H9 (cell line): ENCODE data around the gene C1QTNF9. TPM values are rescaled to one million over a fixed set of nuclear protein-coding genes. Genes with fewer than 3 reads are reported as not detected.

Source experiments
- DNase-seq: peaks from one replicate; pipeline ENCODE4 v3.0.0-alpha.2; 2017
- H2AFZ ChIP-seq: one replicate; pipeline ENCODE4 v1.6.1; 2013; ENCODE audit warnings: mild to moderate bottlenecking, low read length, control low read depth, moderate library complexity
- H2AK5ac ChIP-seq: 2 replicates; pipeline ENCODE4 v1.6.1; 2013; ENCODE audit warnings: low read length, control low read depth, mixed read lengths; ENCODE audit not compliant: insufficient read length
- H2BK120ac ChIP-seq: one replicate; pipeline ENCODE4 v1.6.1; 2013; ENCODE audit warnings: low read depth, mild to moderate bottlenecking, low read length, control low read depth, inconsistent platforms; ENCODE audit not compliant: poor library complexity, severe bottlenecking
- H2BK12ac ChIP-seq: 2 replicates; pipeline ENCODE4 v1.6.1; 2013; ENCODE audit warnings: low read length, control low read depth, mixed read lengths, low read depth; ENCODE audit not compliant: insufficient read length
- H2BK15ac ChIP-seq: 2 replicates; pipeline ENCODE4 v1.6.1; 2013; ENCODE audit warnings: low read depth, low read length, control low read depth
- H2BK20ac ChIP-seq: one replicate; pipeline ENCODE4 v1.6.1; 2013; ENCODE audit warnings: low read depth, mild to moderate bottlenecking, low read length, control low read depth, inconsistent platforms; ENCODE audit not compliant: poor library complexity, severe bottlenecking
- H2BK5ac ChIP-seq: 2 replicates; pipeline ENCODE4 v1.6.1; 2013; ENCODE audit warnings: low read length, control low read depth, mixed read lengths; ENCODE audit not compliant: insufficient read length
- H3K14ac ChIP-seq: 2 replicates; pipeline ENCODE4 v1.6.1; 2013; ENCODE audit warnings: low read length, control low read depth; ENCODE audit not compliant: insufficient read depth
- H3K18ac ChIP-seq: 2 replicates; pipeline ENCODE4 v1.6.1; 2013; ENCODE audit warnings: low read depth, mild to moderate bottlenecking, mixed read lengths, low read length, control low read depth; ENCODE audit not compliant: insufficient read length
- H3K23ac ChIP-seq: 2 replicates; pipeline ENCODE4 v1.6.1; 2013; ENCODE audit warnings: low read length, control low read depth, mixed read lengths, low read depth; ENCODE audit not compliant: insufficient read length
- H3K23me2 ChIP-seq: 2 replicates; pipeline ENCODE4 v1.6.1; 2013; ENCODE audit warnings: low read depth, mild to moderate bottlenecking, mixed read lengths, low read length, control low read depth; ENCODE audit not compliant: insufficient read length, poor library complexity, severe bottlenecking
- H3K27ac ChIP-seq: 2 replicates; pipeline ENCODE4 v1.5.1; 2013; ENCODE audit warnings: low read length, control low read depth, mixed read lengths, low read depth; ENCODE audit not compliant: insufficient read length
- H3K27me3 ChIP-seq: 2 replicates; pipeline ENCODE4 v1.6.1; 2013; ENCODE audit warnings: low read length, control low read depth, inconsistent platforms; ENCODE audit not compliant: insufficient read depth
- H3K4ac ChIP-seq: 2 replicates; pipeline ENCODE4 v1.6.1; 2013; ENCODE audit warnings: low read depth, mild to moderate bottlenecking, control low read depth, inconsistent platforms, low read length, moderate library complexity
- H3K4me1 ChIP-seq: 2 replicates; pipeline ENCODE4 v1.6.1; 2013; ENCODE audit warnings: low read length, control low read depth, inconsistent platforms; ENCODE audit not compliant: insufficient read depth
- H3K4me2 ChIP-seq: 2 replicates; pipeline ENCODE4 v1.6.1; 2013; ENCODE audit warnings: low read length, control low read depth, mixed read lengths; ENCODE audit not compliant: insufficient read length, insufficient read depth
- H3K56ac ChIP-seq: 2 replicates; pipeline ENCODE4 v1.6.1; 2013; ENCODE audit warnings: low read depth, mild to moderate bottlenecking, mixed read lengths, low read length, control low read depth; ENCODE audit not compliant: insufficient read length
- H3K79me1 ChIP-seq: 2 replicates; pipeline ENCODE4 v1.6.1; 2013; ENCODE audit warnings: low read depth, mild to moderate bottlenecking, moderate library complexity, low read length, control low read depth, inconsistent platforms; ENCODE audit not compliant: insufficient read depth, poor library complexity, severe bottlenecking
- H3K79me2 ChIP-seq: 2 replicates; pipeline ENCODE4 v1.6.1; 2013; ENCODE audit warnings: low read length, control low read depth, inconsistent platforms; ENCODE audit not compliant: insufficient read depth
- H3K9ac ChIP-seq: 2 replicates; pipeline ENCODE4 v1.6.1; 2013; ENCODE audit warnings: low read length, control low read depth, mixed read lengths; ENCODE audit not compliant: insufficient read length; ENCODE audit errors: extremely low read depth
- H3K9me3 ChIP-seq: one replicate; pipeline ENCODE4 v1.6.1; 2013; ENCODE audit warnings: low read depth, low read length, inconsistent platforms; ENCODE audit not compliant: control insufficient read depth
- H3T11ph ChIP-seq: one replicate; pipeline ENCODE4 v1.6.1; 2013; ENCODE audit warnings: mild to moderate bottlenecking, low read length, control low read depth, inconsistent platforms
- H4K20me1 ChIP-seq: one replicate; pipeline ENCODE4 v1.6.1; 2013; ENCODE audit not compliant: control insufficient read depth, insufficient read length, insufficient read depth
- H4K5ac ChIP-seq: 2 replicates; pipeline ENCODE4 v1.6.1; 2013; ENCODE audit warnings: low read depth, mild to moderate bottlenecking, mixed read lengths, low read length, control low read depth; ENCODE audit not compliant: insufficient read length
- H4K8ac ChIP-seq: replicated peaks from 2 replicates; pipeline ENCODE4 v1.6.1; 2013; ENCODE audit warnings: low read length, control low read depth, mixed read lengths, low read depth; ENCODE audit not compliant: insufficient read length
- H4K91ac ChIP-seq: 2 replicates; pipeline ENCODE4 v1.6.1; 2013; ENCODE audit warnings: low read depth, mild to moderate bottlenecking, moderate library complexity, mixed read lengths, low read length, control low read depth; ENCODE audit not compliant: insufficient read length
- H3K27ac Mint-ChIP-seq, 3 experiments: 2 replicates in 2 of 3; 3 replicates in 1 of 3; pipeline ENCODE4 v1.8.0; 2020 to 2021; ENCODE audit warnings: mixed read lengths in 3 of 3, mild to moderate bottlenecking in 1 of 3, moderate library complexity in 1 of 3
- H3K27me3 Mint-ChIP-seq: 2 replicates; pipeline ENCODE4 v1.8.0; 2021; ENCODE audit warnings: low read depth, mild to moderate bottlenecking, moderate library complexity, mixed read lengths
- H3K36me3 Mint-ChIP-seq, 3 experiments: 2 replicates in 2 of 3; 3 replicates in 1 of 3; pipeline ENCODE4 v1.8.0; 2020 to 2021; ENCODE audit warnings: low read depth in 3 of 3, mixed read lengths in 3 of 3; ENCODE audit not compliant: insufficient read depth in 1 of 3
- H3K4me1 Mint-ChIP-seq, 2 experiments: 2 replicates each; pipeline ENCODE4 v1.8.0; 2020; ENCODE audit warnings: mixed read lengths in 2 of 2
- H3K4me3 Mint-ChIP-seq, 2 experiments: 2 replicates in 1 of 2; 3 replicates in 1 of 2; pipeline ENCODE4 v1.8.0; 2020 to 2021; ENCODE audit warnings: mild to moderate bottlenecking in 2 of 2, mixed read lengths in 2 of 2, moderate library complexity in 1 of 2
- H3K9me3 Mint-ChIP-seq, 2 experiments: 2 replicates in 1 of 2; 3 replicates in 1 of 2; pipeline ENCODE4 v1.8.0; 2020; ENCODE audit warnings: mild to moderate bottlenecking in 2 of 2, mixed read lengths in 2 of 2, moderate library complexity in 1 of 2
- WGBS: extraction: QIAGEN DNeasy Blood & Tissue Kit; methylation state at CpG from one replicate; pipeline ENCODE4 v1.1.7; 2013; ENCODE audit warnings: missing lambda C conversion rate, low lambda C conversion rate, mixed read lengths; ENCODE audit not compliant: insufficient read length; ENCODE audit errors: extremely low coverage; 5-methylcytosine and 5-hydroxymethylcytosine counted together
- total RNA-seq: library from RNA; stranded (reverse); gene quantifications from 2 replicates; pipeline ENCODE4 v1.2.1, GENCODE V29; 2021
- TF ChIP-seq, protein P1 (sequence below): fragments of 200-600 bp; sonication (generic); conservative IDR thresholded peaks from 3 replicates; pipeline ENCODE4 v1.8.0; 2021; ENCODE audit warnings: antibody characterized with exemption, mild to moderate bottlenecking

The C1QTNF9 gene
- total RNA-seq, 1 experiment from 2014 or later, result not detected

DNA sequence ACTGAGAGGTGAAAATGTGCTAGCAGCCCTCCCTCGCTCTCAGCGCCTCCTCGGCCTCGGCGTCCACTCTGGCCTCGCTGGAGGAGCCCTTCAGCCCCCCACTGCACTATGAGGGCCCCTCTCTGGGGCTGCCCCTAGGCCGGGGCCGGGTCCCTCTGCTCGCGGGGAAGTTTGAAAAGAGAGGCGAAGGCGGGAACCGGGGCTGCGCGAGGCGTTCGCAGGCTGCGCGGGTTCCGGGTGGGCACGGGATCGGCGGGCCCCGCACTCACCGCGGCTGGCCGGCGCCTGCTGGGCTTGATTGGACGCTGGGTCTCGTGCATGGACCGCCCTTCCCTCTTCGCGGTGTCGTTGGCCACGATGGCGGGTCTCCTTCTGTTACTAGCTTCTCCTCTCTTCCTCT is 29.3 kb downstream of the C1QTNF9 start:
- no peak overlapping the region for H3K14ac ChIP-seq
- Mint-ChIP-seq H3K27ac (no peak overlapping the region), H3K4me1 (no peaks in the 10 kb centered on the region), H3K9me3 (peaks cover 6 to 23% of the 10 kb centered on the region in 2 experiments; a peak in 4 of 5 replicates), H3K4me3 (no peak overlapping the region), H3K36me3 (no peaks in the 10 kb centered on the region; a peak in 1 of 7 replicates), H3K27me3 (no peaks in the 10 kb centered on the region; the same call in 1 of the 2 replicates)
- H3K79me2 ChIP-seq, result no peaks in the 10 kb centered on the region
- H4K8ac ChIP-seq, result no peak overlapping the region
- H3K27me3 ChIP-seq, result no peaks in the 10 kb centered on the region
- H3K23me2 ChIP-seq, result no peaks in the 10 kb centered on the region
- no peak overlapping the region for H2BK120ac ChIP-seq
- H4K91ac ChIP-seq, result no peak overlapping the region
- TF ChIP-seq, protein P1, sequence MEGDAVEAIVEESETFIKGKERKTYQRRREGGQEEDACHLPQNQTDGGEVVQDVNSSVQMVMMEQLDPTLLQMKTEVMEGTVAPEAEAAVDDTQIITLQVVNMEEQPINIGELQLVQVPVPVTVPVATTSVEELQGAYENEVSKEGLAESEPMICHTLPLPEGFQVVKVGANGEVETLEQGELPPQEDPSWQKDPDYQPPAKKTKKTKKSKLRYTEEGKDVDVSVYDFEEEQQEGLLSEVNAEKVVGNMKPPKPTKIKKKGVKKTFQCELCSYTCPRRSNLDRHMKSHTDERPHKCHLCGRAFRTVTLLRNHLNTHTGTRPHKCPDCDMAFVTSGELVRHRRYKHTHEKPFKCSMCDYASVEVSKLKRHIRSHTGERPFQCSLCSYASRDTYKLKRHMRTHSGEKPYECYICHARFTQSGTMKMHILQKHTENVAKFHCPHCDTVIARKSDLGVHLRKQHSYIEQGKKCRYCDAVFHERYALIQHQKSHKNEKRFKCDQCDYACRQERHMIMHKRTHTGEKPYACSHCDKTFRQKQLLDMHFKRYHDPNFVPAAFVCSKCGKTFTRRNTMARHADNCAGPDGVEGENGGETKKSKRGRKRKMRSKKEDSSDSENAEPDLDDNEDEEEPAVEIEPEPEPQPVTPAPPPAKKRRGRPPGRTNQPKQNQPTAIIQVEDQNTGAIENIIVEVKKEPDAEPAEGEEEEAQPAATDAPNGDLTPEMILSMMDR, result no peak
- H2BK15ac ChIP-seq, result no peak overlapping the region
- no peak overlapping the region for H2AK5ac ChIP-seq
- no CpG with 5 or more reads among the region's 36 CpGs for WGBS
- no peak overlapping the region for H3K27ac ChIP-seq
- no peak overlapping the region for H2BK5ac ChIP-seq
- H4K20me1 ChIP-seq, result no peaks in the 10 kb centered on the region
- no peaks in the 10 kb centered on the region for H3K79me1 ChIP-seq
- H3K18ac ChIP-seq, result no peak overlapping the region
- no peak overlapping the region for H3K9ac ChIP-seq
- no peaks in the 10 kb centered on the region for H3K4me1 ChIP-seq
- no peak overlapping the region for H4K5ac ChIP-seq
- H2BK20ac ChIP-seq, result no peak overlapping the region
- no peak overlapping the region for H3T11ph ChIP-seq
- no peak for DNase-seq
- no peak overlapping the region for H3K23ac ChIP-seq
- no peaks in the 10 kb centered on the region for H3K9me3 ChIP-seq
- H3K56ac ChIP-seq, result no peak overlapping the region
- H3K4me2 ChIP-seq, result no peak overlapping the region
- H2AFZ ChIP-seq, result no peak overlapping the region
- no peak overlapping the region for H2BK12ac ChIP-seq
- no peak overlapping the region for H3K4ac ChIP-seq
